Stimulated activated CD4-positive, alpha-beta T cell treated with anti-CD3 and anti-CD28 coated beads, Interleukin-1b, Interleukin-23, amount 100 ng/mL, for 24 hours (primary cell): ENCODE measurements around the gene AP2S1.
A peak's percentile ranks its signal among the peaks of the same experiment; 100 is the strongest.
"Not testable (repeated sequence)": the region's sequence is repeated elsewhere in the genome, so short reads cannot be mapped to it uniquely, and the experiment has no call there.

Experiments
- DNase-seq, 4 experiments: peaks; one replicate each; pipeline ENCODE4 v3.0.0-alpha.2; 2020; ENCODE audit warnings: low read depth in 4 of 4, low spot score in 1 of 4

The AP2S1 gene

GRCh38 chr19:46844067-46844489 is 6.6 kb downstream of the AP2S1 start:
- DNase-seq: no peak

- no peak for DNase-seq
These were observed 7.9 kb downstream of the AP2S1 start for GRCh38 chr19:46842791-46843190.

- DNase-seq: no peak
These were observed 9.1 kb downstream of the AP2S1 start for GRCh38 chr19:46841458-46842083.

GRCh38 chr19:46840498-46840942 is 10.1 kb downstream of the AP2S1 start:
- DNase-seq: peak in 1 of 4 experiments; percentile 28

- no peak for DNase-seq
These were observed 10.7 kb downstream of the AP2S1 start for GRCh38 chr19:46839752-46840497.

GRCh38 chr19:46838160-46838559 is 12.5 kb downstream of the AP2S1 start:
- DNase-seq: no peak

- DNase-seq: no peak
These were observed 15.7 kb downstream of the AP2S1 start for GRCh38 chr19:46834984-46835383.

- DNase-seq: no peak
These were observed 16.5 kb downstream of the AP2S1 start for GRCh38 chr19:46834121-46834520.

GRCh38 chr19:46830864-46831263 is 19.8 kb downstream of the AP2S1 start:
- no peak for DNase-seq

GRCh38 chr19:46828484-46828883 is 22.2 kb downstream of the AP2S1 start:
- DNase-seq: peak; percentile 25 to 55 (median 30)

GRCh38 chr19:46825731-46826055 is 25.0 kb downstream of the AP2S1 start:
- no peak for DNase-seq

- DNase-seq: no peak
These were observed 25.5 kb downstream of the AP2S1 start for GRCh38 chr19:46824890-46825730.

- no peak for DNase-seq
These were observed 27.6 kb downstream of the AP2S1 start for GRCh38 chr19:46823049-46823448.

GRCh38 chr19:46822410-46822787 is 28.2 kb downstream of the AP2S1 start:
- not testable (repeated sequence) for DNase-seq

GRCh38 chr19:46821512-46822409 is 28.9 kb downstream of the AP2S1 start:
- peak; percentile 4 to 44 (median 31) for DNase-seq

GRCh38 chr19:46818812-46819211 is 31.8 kb downstream of the AP2S1 start:
- DNase-seq: no peak

GRCh38 chr19:46815833-46816627 is 34.6 kb downstream of the AP2S1 start:
- no peak for DNase-seq

- no peak for DNase-seq
These were observed 36.7 kb downstream of the AP2S1 start for GRCh38 chr19:46813839-46814358.

- no peak for DNase-seq
These were observed 37.4 kb downstream of the AP2S1 start for GRCh38 chr19:46812977-46813838.
